EL (cell line): ENCODE measurements around the gene KANK4.
A peak's percentile ranks its signal among the peaks of the same experiment; 100 is the strongest.
"Not testable (repeated sequence)": the region's sequence is repeated elsewhere in the genome, so short reads cannot be mapped to it uniquely, and the experiment has no call there.

Experiments used
- DNase-seq: peaks from one replicate; pipeline ENCODE4 v3.0.0-alpha.2; 2016

KANK4 gene

GRCh38 chr1:62269851-62270495, 49.3 kb downstream of the KANK4 start:
- DNase-seq, result no peak

DNA sequence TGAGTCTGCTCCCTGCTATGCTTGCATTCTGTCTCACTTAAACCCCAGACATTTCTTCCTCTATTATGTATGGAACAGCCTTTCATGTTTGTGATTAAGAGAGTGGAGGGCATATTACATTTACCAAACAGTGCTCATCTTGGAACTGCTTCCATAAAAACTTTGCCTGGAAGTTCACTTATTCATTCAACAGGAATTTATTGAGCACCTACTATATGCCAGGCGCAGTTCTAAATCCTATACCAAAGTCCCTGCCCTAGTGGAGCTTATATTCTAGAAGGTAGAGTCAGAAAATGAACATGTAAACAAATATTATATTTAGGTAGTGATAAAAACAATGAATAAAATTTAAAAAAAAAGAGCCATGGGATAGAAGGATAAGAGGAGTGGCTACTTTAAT, 49.8 kb downstream of the KANK4 start:
- no peak for DNase-seq

- DNase-seq, result no peak
Measured at GRCh38 chr1:62268315-62268714, 50.9 kb downstream of the KANK4 start.

DNA sequence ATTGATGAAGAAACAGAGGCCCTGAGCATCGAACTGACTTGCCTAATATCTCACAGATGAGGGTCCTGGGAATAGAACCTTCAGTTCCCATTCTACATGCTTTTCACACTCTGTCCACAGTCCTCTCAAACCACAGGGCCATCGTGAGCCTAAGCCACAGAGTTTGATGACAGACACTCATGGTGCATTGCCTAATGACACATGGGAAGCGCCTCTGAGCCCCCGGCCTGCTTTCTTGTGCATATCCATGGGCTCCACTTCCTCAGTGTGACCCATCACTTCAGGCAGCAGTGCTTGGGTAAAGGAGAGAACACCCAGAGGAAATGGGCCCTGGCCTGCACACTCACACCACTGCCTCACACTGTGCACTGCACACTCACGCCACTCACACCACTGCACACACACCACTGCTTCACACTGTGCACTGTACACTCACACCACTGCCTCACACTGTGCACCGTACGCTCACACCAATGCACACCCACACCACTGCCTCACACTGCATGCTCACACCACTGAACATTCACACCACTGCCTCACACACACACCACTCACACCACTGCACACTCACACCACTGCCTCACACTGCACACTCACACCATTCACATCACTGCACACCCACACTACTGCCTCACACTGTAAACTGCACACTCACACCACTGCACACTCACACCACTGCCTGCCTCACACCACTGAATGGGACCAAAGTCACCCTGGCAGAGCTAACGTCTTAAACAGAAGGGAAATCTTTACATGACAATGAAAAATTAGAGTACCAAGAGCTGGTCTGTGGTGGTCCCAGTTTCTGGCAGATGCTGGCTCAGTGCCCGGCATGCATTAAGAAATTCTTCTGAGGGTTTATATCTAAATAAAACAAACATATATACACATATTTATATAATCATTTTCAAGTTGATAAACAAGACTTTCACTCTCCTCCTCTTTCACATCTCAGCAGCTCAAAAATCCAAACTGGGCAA, 53.0 kb downstream of the KANK4 start:
- no peak for DNase-seq

- no peak for DNase-seq
Measured at GRCh38 chr1:62263814-62264353, 55.4 kb downstream of the KANK4 start.

DNA sequence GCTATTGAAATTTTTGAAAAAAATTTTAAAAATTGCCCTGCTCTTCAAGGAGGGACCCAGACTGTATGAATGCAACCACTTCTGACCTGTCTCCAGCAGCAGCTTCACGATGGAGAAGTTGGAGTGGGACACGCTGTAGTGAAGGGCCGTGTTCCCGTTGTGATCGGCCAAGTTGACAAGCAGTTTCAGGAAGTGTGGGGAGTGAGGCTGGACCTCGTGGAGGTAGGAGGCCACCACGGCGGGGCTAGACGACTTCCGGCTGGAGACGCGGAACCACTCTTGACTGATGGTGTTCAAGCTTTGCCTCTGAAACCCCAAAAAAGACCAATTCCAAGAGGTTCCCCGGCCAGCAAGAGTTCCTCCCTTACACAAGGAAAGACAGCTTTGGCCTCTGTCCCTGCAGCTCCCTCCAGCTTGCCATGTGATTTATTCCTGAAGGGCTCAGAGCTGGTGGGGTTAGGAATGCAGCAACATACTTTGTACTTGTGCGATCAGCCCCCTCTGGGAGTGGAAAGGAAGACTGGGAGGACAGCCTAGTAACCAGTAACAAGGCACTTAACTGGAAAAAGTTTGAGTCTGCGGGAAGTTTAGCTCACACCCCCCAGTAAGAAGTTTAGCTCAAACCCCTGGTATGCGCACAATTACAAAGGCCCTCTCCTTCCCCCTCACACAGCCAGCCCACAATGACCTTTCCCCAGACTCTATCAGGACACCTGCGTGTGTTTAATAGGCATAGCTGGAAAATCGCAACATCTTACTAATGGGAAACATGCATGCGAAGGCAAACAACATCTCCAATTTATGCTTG, 56.0 kb downstream of the KANK4 start:
- no peak for DNase-seq

DNA sequence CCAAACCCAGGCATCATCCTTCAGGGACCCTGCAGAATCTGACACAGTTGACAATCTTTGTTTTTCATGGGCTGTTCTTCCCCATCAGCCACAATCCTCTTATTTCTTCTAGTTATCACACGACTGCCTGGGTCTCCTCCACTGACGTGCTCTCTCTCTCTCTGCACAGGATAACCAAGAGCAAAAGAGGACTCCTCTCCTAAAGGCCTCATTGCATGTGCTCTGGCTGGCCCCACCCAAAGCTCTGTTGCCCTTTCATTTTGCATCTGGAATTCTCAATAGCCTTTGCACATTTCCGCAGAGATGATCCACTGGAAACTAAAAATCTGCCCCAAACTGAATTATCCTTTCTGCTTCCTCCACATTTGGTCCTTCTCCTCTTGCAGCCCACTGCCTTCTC, 58.5 kb downstream of the KANK4 start:
- no peak for DNase-seq

- DNase-seq, result no peak
Measured at GRCh38 chr1:62259551-62259950, 59.7 kb downstream of the KANK4 start.

DNA sequence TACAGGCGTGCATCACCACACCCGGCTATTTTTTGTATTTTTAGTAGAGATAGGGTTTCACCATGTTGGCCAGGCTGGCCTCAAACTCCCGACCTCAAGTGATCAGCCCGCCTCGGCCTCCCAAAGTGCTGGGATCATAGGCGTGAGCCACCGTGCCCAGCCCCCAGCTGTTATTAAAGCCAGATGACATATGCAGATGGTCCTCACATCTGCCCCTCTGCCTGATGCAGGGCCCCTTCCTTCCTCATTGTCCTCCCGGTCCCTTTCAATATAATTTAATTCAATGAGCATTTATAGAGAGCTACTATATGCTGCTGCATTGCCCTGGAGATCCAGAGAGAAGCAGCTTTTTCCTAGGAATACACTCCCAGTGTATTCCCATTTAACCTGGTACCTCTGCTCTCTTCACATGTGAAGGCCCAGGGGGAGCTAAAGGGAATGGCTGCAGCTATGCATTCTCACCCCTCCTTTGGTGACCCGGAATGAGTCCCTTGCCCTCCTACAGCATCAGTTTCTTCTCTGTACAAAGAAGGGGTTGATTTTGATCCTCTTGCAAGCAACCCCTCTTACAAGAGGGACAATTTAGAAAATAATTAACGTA, 69.0 kb downstream of the KANK4 start:
- no peak for DNase-seq

DNA sequence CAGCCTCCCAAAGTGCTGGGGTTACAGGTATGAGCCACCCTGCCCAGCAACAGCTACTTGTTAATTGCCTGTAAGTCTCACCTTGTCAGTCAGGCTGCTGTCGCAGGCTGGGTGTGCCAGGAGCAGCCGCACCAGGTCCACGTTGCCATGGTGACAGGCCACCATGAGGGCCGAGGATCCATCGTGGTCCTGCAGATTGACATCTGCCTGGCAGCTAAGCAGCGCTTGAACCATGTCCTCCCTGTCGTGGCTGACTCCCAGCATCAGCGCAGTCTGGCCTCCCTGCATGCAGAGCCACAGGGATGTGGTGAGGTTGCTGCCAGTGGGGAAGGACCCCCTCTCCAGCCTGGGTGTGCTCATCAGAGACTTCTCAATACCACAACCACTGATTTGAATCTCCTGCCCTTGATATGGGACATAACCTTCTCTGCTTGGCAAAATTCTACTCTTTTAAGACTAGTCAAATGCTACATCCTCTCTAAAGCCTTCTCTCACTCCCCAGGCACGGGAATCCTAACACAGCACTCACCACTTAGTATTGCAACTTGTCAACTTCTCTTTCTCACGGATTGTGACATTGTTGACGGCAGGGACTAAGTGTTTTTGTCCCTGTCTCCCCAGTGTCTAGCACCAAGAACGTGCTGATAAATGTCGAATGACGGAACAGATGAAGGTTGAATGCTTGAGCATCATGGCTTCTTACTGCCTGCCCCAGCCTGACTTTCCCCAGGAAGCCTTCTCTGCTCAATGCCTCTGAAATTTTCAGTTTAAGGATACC, 71.7 kb downstream of the KANK4 start:
- DNase-seq, result no peak

DNA sequence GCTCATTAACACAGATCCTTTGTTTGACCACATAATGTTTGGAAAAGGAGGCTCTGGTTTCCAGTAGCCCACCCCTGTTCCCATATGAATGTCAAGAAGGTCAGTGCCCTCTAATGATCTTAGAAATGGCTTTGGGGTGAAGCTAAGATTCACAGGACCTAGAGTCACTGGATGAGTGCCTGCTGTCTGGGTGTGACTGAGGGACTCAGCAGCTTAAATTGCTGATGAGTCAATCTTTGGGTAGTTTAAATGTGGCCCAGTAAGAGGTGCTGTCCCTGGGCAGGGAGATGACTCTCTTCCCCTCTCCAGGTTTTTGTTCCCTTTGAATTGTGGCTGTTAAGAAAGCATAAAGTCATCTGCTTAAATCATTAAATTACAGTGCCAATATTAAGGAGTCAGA, 74.0 kb downstream of the KANK4 start:
- DNase-seq, result peak; percentile 26

DNA sequence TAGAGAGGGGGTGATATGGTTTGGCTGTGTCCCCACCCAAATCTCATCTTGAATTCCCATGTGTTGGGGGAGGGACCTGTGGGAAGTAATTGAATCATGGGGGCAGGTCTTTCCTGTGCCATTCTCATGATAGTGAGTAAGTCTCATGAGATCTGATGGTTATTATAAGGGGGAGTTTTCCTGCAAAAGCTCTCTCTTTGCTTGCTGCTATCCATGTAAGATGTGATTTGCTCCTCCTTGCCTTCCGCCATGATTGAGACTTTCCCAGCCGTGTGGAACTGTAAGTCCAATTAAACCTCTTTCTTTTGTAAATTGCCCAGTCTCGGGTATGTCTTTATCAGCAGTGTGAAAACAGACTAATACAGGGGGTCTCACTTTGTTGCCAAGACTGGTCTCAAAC, 74.9 kb downstream of the KANK4 start:
- DNase-seq, result not testable (repeated sequence)

- DNase-seq, result no peak
Measured at GRCh38 chr1:62241371-62242131, 77.7 kb downstream of the KANK4 start.

DNA sequence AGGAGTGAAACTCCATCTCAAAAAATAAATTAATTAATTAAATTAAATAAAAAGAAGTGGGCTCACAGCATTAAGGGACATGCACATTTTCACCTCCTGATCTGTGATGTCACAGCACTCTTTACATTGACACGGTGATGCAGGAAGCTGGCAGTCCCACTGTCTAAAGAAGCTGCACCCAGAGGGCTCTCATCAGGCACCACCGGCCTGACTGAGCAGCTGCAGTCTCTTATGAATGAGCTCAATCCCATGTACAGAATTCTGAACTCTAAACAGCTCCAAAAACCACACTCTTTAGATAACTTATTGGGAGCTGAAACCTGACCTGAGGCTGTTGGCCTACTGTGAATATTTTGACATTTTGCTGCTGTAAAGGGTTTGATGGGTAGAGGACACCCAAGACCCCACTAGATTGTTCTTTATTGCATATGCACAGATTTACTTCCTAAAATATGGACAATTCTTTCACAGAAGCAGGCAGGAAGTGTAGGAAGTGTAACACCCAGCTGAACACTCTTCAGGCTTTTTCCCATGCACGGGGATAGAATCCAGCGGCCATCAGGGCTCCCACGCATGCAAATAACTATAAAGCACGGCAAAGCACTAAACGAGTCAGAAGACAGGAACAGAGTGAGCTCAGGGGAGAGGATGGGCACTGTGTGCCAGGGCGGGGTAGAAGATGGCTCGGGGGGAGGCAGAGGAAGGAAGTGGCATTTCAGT, 78.4 kb downstream of the KANK4 start:
- DNase-seq, result no peak

DNA sequence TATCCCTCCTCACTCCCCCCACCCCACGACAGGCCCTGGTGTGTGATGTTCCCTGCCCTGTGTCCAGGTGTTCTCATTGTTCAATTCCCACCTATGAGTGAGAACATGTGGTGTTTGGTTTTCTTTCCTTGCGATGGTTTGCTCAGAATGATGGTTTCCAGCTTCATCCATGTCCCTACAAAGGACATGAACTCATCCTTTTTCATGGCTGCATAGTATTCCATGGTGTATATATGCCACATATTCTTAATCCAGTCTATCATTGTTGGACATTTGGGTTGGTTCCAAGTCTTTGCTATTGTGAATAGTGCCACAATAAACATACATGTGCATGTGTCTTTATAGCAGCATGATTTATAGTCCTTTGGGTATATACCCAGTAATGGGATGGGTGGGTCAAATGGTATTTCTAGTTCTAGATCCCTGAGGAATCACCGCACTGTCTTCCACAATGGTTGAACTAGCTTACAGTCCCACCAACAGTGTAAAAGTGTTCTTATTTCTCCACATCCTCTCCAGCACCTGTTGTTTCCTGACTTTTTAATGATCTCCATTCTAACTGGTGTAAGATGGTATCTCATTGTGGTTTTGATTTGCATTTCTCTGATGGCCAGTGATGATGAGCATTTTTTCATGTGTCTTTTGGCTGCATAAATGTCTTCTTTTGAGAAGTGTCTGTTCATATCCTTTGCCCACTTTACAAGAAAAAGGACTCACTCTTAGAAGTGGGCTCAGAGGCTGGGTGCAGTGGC, 79.4 kb downstream of the KANK4 start:
- not testable (repeated sequence) for DNase-seq

- no peak for DNase-seq
Measured at GRCh38 chr1:62238507-62238906, 80.7 kb downstream of the KANK4 start.

GRCh38 chr1:62237950-62238374, 81.3 kb downstream of the KANK4 start:
- DNase-seq, result peak; percentile 67

DNA sequence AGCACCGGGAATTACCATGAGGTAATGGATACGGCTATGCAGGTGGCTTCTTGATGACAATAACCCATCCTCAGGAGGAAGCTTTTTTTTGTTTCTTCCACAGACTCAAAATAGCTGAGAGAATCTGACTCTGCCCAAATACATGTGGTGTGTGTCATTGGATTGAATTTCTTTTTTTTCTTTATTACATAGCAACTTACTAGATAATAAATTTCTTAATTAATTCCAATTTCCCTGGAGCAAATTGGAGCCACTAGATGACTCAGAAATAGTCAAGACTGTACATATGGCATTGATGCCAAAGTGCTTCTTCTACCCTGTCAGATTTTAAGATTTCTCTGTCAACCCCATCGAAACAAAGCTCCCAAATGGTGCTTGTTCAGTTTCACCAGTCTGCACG, 81.9 kb downstream of the KANK4 start:
- peak; percentile 45 for DNase-seq

DNA sequence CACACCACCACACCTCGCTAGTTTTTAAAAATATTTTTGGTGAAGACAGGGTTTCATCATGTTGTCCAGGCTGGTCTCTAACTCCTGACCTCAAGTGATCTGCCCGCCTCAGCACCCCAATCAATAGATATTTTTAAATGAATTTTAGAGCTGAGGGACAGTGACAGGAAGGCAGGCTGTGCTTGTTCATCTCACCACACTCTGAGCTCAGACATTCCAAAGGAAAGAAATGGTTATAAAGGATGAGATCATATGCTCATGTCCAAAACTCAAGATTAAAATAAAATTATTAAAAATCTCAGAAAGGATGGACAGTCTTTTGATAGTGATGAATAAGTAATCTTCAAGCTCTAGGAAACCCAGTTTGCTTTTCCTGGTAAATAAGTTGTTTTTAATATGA, 83.7 kb downstream of the KANK4 start:
- DNase-seq, result peak; percentile 38

GRCh38 chr1:62234688-62235087, 84.5 kb downstream of the KANK4 start:
- peak; percentile 59 for DNase-seq
